ENCODE results near the gene TBC1D22A.

The TBC1D22A gene

DNA sequence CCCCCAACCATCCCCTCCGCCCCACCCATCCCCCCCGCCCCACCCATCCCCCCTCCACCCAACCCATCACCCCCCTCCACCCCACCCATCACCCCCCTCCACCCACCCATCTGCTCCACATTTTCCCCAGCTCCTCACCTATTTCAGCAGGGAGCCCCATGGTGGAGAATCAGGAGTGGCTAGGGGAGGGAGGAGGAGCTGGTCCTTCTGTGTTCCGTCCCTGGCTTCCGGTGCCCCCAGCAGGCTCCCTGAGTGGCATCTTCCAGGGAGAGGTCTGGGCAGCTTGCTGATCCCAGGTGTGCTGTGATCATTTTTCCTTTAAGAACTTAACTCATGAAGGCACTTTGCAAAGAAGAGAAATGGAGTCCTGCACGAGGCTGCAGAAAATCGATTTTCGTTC, 365.8 kb downstream of the TBC1D22A start:
- no peaks in the 10 kb centered on the region for H3K36me3 ChIP-seq (replicated peaks)
- in situ Hi-C loops (cut with HindIII; ENCODE audit: low pct_ligation_motif_present, low sequenced_read_pairs) = no loop called here
- H3K4me3 ChIP-seq (ENCODE audit: low read depth, low read length) = no peak overlapping the region
- no peak overlapping the region for H3K27ac ChIP-seq
- DNase-seq = no peak
- TF ChIP-seq, protein P1, sequence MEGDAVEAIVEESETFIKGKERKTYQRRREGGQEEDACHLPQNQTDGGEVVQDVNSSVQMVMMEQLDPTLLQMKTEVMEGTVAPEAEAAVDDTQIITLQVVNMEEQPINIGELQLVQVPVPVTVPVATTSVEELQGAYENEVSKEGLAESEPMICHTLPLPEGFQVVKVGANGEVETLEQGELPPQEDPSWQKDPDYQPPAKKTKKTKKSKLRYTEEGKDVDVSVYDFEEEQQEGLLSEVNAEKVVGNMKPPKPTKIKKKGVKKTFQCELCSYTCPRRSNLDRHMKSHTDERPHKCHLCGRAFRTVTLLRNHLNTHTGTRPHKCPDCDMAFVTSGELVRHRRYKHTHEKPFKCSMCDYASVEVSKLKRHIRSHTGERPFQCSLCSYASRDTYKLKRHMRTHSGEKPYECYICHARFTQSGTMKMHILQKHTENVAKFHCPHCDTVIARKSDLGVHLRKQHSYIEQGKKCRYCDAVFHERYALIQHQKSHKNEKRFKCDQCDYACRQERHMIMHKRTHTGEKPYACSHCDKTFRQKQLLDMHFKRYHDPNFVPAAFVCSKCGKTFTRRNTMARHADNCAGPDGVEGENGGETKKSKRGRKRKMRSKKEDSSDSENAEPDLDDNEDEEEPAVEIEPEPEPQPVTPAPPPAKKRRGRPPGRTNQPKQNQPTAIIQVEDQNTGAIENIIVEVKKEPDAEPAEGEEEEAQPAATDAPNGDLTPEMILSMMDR (IDR thresholded peaks at IDR 0.05; ENCODE audit: low read depth, low read length, missing control alignments) = no peak
- H3K27me3 ChIP-seq (replicated peaks) = no peaks in the 10 kb centered on the region

DNA sequence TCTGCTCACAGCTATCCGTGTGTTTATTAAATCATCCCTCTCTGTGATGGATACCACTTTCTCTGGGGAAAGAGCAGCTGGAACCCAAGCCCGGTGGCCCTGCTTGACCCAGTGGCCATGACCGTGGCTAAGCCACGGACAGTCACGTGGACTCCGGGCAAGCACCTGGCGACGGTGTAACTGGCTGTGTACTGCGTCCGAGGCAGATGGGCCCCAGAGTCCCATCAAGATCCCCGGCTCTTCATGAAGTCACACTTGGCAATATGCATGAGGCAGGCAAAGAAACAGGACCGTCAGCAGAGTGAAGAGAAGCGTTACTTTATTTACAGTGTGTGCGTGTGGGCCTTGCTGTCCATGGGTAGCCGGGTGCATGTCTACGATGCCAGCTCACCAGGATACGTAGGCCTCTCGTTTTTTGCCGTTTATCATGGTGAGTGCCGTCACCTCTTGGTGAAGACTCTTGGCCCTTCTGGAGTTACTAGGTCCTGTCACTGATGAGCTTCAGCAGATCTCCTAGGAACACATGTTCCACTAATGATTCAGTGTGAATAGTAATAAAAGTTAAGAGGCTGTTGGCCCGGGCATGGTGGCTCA, 366.3 kb downstream of the TBC1D22A start:
- H3K36me3 ChIP-seq (replicated peaks) = no peaks in the 10 kb centered on the region
- H3K27ac ChIP-seq = no peak overlapping the region
- no peak overlapping the region for H3K4me3 ChIP-seq (ENCODE audit: low read depth, low read length)
- DNase-seq = no peak
- TF ChIP-seq, protein P1 (IDR thresholded peaks at IDR 0.05; ENCODE audit: low read depth, low read length, missing control alignments) = no peak
- no peaks in the 10 kb centered on the region for H3K27me3 ChIP-seq (replicated peaks)
- in situ Hi-C loops (cut with HindIII; ENCODE audit: low pct_ligation_motif_present, low sequenced_read_pairs) = no loop called here

DNA sequence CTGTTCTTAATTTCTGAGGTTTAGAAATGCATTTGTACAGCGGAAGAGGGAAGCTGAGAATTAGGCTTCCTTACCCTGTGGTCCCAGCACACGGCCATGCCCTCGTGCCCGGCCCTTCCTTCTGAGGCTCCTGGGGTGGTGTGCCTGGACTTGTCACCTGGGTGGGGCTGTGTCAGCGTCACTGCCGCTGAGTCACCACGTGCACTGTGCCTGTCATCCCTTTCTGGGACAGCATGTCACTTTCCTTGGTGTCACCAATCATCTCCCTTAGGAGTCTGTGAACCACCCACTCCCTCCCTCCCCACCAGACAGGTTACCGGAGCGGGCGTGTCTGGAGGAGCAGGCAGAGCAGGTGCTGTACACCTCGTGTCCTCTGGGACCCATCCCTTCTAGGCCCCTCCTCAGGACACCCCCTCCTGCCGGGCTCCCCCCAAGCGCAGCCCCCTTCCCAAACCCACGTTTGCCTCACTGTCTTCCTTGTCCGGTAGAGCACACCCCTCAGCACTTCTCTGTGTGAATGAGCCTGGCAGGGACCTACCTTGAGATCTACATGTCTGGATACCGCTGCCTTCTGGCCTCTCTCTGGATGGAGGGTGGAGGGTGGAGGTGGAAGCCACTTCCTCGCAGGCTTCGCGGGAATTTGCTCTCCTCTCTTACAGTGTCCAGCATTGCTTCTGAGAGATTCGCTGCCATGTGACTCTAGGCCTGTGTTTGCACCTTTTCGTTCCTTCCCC, 367.6 kb downstream of the TBC1D22A start:
- Histone ChIP-seq H3K27me3 (replicated peaks) (no peaks in the 10 kb centered on the region), H3K4me3 (ENCODE audit: low read depth, low read length) (no peak overlapping the region), H3K36me3 (replicated peaks) (no peaks in the 10 kb centered on the region), H3K27ac (no peak overlapping the region)
- in situ Hi-C loops (cut with HindIII; ENCODE audit: low pct_ligation_motif_present, low sequenced_read_pairs) = no loop called here
- no peak for DNase-seq
- TF ChIP-seq, protein P1 (IDR thresholded peaks at IDR 0.05; ENCODE audit: low read depth, low read length, missing control alignments) = no peak

GRCh38 chr22:47130883-47131631, 368.6 kb downstream of the TBC1D22A start:
- DNase-seq = no peak
- Histone ChIP-seq H3K4me3 (ENCODE audit: low read depth, low read length) (no peak overlapping the region), H3K27ac (no peak overlapping the region), H3K27me3 (replicated peaks) (no peaks in the 10 kb centered on the region), H3K36me3 (replicated peaks) (no peaks in the 10 kb centered on the region)
- TF ChIP-seq, protein P1 (IDR thresholded peaks at IDR 0.05; ENCODE audit: low read depth, low read length, missing control alignments) = no peak
- in situ Hi-C loops (cut with HindIII; ENCODE audit: low pct_ligation_motif_present, low sequenced_read_pairs) = no loop called here

DNA sequence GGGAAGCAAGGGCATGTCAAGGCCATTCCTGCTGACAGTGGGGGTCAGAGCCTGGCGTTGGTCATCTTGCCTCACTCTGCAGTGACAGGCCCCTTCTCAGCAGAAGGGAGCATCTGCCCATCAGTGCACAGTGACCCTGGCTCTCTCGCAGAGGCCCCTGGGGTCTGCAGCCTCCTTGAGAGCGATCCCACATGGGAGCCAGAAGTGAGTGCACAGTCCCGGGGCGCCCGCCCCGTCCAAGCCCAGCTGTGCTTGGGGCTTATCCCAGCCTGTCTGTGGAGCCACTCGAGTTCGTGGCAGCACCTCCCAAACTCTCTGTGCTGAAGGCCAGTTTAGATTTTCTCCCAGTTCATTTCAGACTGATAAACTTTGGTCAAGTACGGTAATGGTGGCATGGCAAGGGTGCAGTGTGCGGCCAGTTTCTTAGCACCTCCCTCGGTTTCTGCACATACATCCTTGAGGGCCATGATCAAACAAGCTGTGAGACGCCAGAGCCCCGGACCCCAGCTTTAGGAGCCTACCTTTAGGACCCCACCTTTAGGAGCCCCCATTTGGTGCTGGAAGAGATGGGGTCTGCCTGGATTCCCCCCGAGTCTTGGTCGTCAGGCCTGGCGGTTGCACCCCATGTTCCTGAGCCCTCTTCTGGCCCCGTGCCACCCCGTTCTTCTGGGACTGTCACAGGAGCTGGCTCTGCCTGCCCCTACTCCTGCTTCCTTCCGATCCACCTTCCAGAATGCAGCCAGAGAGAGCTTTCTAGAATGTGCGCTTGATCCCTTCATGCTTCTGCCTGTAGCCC, 369.4 kb downstream of the TBC1D22A start:
- Histone ChIP-seq H3K4me3 (ENCODE audit: low read depth, low read length) (no peak overlapping the region), H3K27ac (no peak overlapping the region), H3K27me3 (replicated peaks) (no peaks in the 10 kb centered on the region), H3K36me3 (replicated peaks) (no peaks in the 10 kb centered on the region)
- no peak for DNase-seq
- TF ChIP-seq, protein P1 (IDR thresholded peaks at IDR 0.05; ENCODE audit: low read depth, low read length, missing control alignments) = no peak
- in situ Hi-C loops (cut with HindIII; ENCODE audit: low pct_ligation_motif_present, low sequenced_read_pairs) = no loop called here
